KMS-11 (cell line): Measurements from ENCODE around the gene IL18R1.

Experiments
- H2AFZ ChIP-seq: fragments of 200-600 bp; sonication (generic); 2 replicates; pipeline ENCODE4 v1.6.1; 2016; ENCODE audit warnings: antibody characterized with exemption, mixed run types, low read depth
- H3K27ac ChIP-seq: fragments of 200-600 bp; sonication (generic); 2 replicates; pipeline ENCODE4 v1.6.1; 2016; ENCODE audit warnings: mild to moderate bottlenecking, mixed run types
- H3K27me3 ChIP-seq: fragments of 200-600 bp; sonication (generic); 2 replicates; pipeline ENCODE4 v1.6.1; 2017; ENCODE audit warnings: mild to moderate bottlenecking, low read depth, mixed run types, moderate library complexity; ENCODE audit not compliant: insufficient read depth
- H3K36me3 ChIP-seq: fragments of 200-600 bp; sonication (generic); 2 replicates; pipeline ENCODE4 v1.6.1; 2017; ENCODE audit warnings: mild to moderate bottlenecking, mixed run types; ENCODE audit not compliant: insufficient read depth
- H3K4me1 ChIP-seq: fragments of 200-600 bp; sonication (generic); 2 replicates; pipeline ENCODE4 v1.6.1; 2016; ENCODE audit warnings: mild to moderate bottlenecking, low read depth, mixed run types; ENCODE audit not compliant: poor library complexity, severe bottlenecking
- H3K4me2 ChIP-seq: fragments of 200-600 bp; sonication (generic); 2 replicates; pipeline ENCODE4 v1.7.0; 2016; ENCODE audit warnings: mild to moderate bottlenecking, mixed run types
- H3K4me3 ChIP-seq: fragments of 200-600 bp; sonication (generic); IDR thresholded peaks from 2 replicates; pipeline ENCODE4 v1.6.1; 2017; ENCODE audit warnings: low read depth, low read length, mixed read lengths; ENCODE audit not compliant: insufficient read depth
- H3K79me2 ChIP-seq: fragments of 200-600 bp; sonication (generic); 2 replicates; pipeline ENCODE4 v1.6.1; 2016; ENCODE audit warnings: low read depth, mixed run types; ENCODE audit not compliant: insufficient read depth
- H3K9ac ChIP-seq: fragments of 200-600 bp; sonication (generic); 2 replicates; pipeline ENCODE4 v1.6.1; 2016; ENCODE audit warnings: mild to moderate bottlenecking, mixed run types
- H4K20me1 ChIP-seq: fragments of 200-600 bp; sonication (generic); 2 replicates; pipeline ENCODE4 v1.6.1; 2016; ENCODE audit warnings: mild to moderate bottlenecking, mixed run types; ENCODE audit not compliant: insufficient read depth
- CTCF ChIP-seq: fragments of 200-600 bp; sonication (generic); conservative IDR thresholded peaks from 2 replicates; pipeline ENCODE4 v1.6.1; 2017; ENCODE audit warnings: low read depth, mild to moderate bottlenecking, antibody characterized with exemption, low read length, moderate library complexity, mixed read lengths

The IL18R1 gene

GRCh38 chr2:102433973-102434654, 78.5 kb downstream of the IL18R1 start:
- Histone ChIP-seq H3K27me3 (no peaks in the 10 kb centered on the region), H3K4me2 (no peak overlapping the region), H3K79me2 (no peaks in the 10 kb centered on the region), H3K36me3 (no peaks in the 10 kb centered on the region), H3K27ac (no peak overlapping the region), H4K20me1 (no peaks in the 10 kb centered on the region), H3K9ac (no peak overlapping the region), H3K4me1 (no peaks in the 10 kb centered on the region), H2AFZ (no peak overlapping the region), H3K4me3 (no peak overlapping the region)
- no peak for TF ChIP-seq CTCF

- no peaks in the 10 kb centered on the region for H3K4me1 ChIP-seq
- no peaks in the 10 kb centered on the region for H3K27me3 ChIP-seq
- H2AFZ ChIP-seq, result no peak overlapping the region
- TF ChIP-seq CTCF, result no peak
- H4K20me1 ChIP-seq, result no peaks in the 10 kb centered on the region
- no peaks in the 10 kb centered on the region for H3K36me3 ChIP-seq
- H3K9ac ChIP-seq, result no peak overlapping the region
- H3K4me2 ChIP-seq, result no peak overlapping the region
- H3K27ac ChIP-seq, result no peak overlapping the region
- H3K79me2 ChIP-seq, result no peaks in the 10 kb centered on the region
- H3K4me3 ChIP-seq, result no peak overlapping the region
Measured at GRCh38 chr2:102434655-102435381, 79.2 kb downstream of the IL18R1 start.

- H3K9ac ChIP-seq, result no peak overlapping the region
- H2AFZ ChIP-seq, result no peak overlapping the region
Measured at GRCh38 chr2:102435741-102436140, 80.1 kb downstream of the IL18R1 start.

GRCh38 chr2:102436323-102436722, 80.7 kb downstream of the IL18R1 start:
- Histone ChIP-seq H3K36me3 (no peaks in the 10 kb centered on the region), H2AFZ (no peak overlapping the region), H3K4me3 (no peak overlapping the region), H3K4me1 (no peaks in the 10 kb centered on the region), H3K4me2 (no peak overlapping the region), H3K9ac (no peak overlapping the region), H3K27ac (no peak overlapping the region), H4K20me1 (no peaks in the 10 kb centered on the region), H3K79me2 (no peaks in the 10 kb centered on the region), H3K27me3 (no peaks in the 10 kb centered on the region)
- TF ChIP-seq CTCF, result no peak

More at GRCh38 chr2:102435741-102436140, 80.1 kb downstream of the IL18R1 start:
- Histone ChIP-seq H3K36me3 (no peaks in the 10 kb centered on the region), H3K4me2 (no peak overlapping the region), H4K20me1 (no peaks in the 10 kb centered on the region), H3K4me3 (no peak overlapping the region), H3K27ac (no peak overlapping the region), H3K4me1 (no peaks in the 10 kb centered on the region), H3K79me2 (no peaks in the 10 kb centered on the region), H3K27me3 (no peaks in the 10 kb centered on the region)
- TF ChIP-seq CTCF, result no peak
